HCT116 (cell line): ENCODE results near the gene DVL2. TPM values are rescaled to one million over a fixed set of nuclear protein-coding genes. Genes with fewer than 3 reads are reported as not detected.

ENCODE experiments used
- POLR2AphosphoS5 ChIP-seq: IDR thresholded peaks from 2 replicates; pipeline ENCODE4 v1.6.1; 2011; ENCODE audit warnings: mild to moderate bottlenecking, low read depth, low read length, moderate library complexity
- microRNA counts: library from miRNA; unstranded; fragments of <30 nt; microRNA quantifications from one replicate; lab custom pipeline; 2015
- microRNA-seq: library from miRNA; unstranded; fragments of <30 nt; microRNA quantifications from one replicate; pipeline ENCODE4, GENCODE V29; 2016; ENCODE audit warnings: borderline number of aligned reads
- total RNA-seq: library from RNA; stranded (reverse); gene quantifications from one replicate; pipeline ENCODE4 v1.2.1, GENCODE V29; 2021; ENCODE audit not compliant: unreplicated experiment

The DVL2 gene
- total RNA-seq, 1 experiment from 2014 or later, result 69.7 TPM

GRCh38 chr17:7176107-7176840, 58.0 kb downstream of the DVL2 start (continued):
- no peak for TF ChIP-seq POLR2AphosphoS5

MicroRNA genes within 50 kb of the gene (microRNA counts, 767-probe panel; counts per million panel counts)
- microRNA hsa-miR-324-3p (lab: Ali Mortazavi, UCI), result not detected
- microRNA hsa-miR-324-5p (lab: Ali Mortazavi, UCI), result not detected

Small RNA genes lying within 50 kb of the gene (microRNA-seq; reads per million reads assigned to microRNA genes)
- gene MIR324, result 6,230 reads per million, percentile 93 among the genes with 10 or more reads in this experiment

Other genes with a start within 250 kb of the DVL2 start
- gene ALOX12, start 238.5 kb downstream of the DVL2 start, total RNA-seq, result not detected
- 160 TPM for gene RNASEK, start 221.9 kb downstream of the DVL2 start, total RNA-seq
- 0.57 TPM for gene BCL6B, start 211.5 kb downstream of the DVL2 start, total RNA-seq
- 6.8 TPM for gene SLC16A13, start 198.5 kb downstream of the DVL2 start, total RNA-seq
- not detected for gene SLC16A11, start 190.4 kb downstream of the DVL2 start, total RNA-seq
- gene CLEC10A, start 154.3 kb downstream of the DVL2 start, total RNA-seq, result not detected
- gene ASGR2, start 119.7 kb downstream of the DVL2 start, total RNA-seq, result 0.32 TPM
- gene ASGR1, start 55.1 kb downstream of the DVL2 start, total RNA-seq, result 1.2 TPM
- gene DLG4, start 14.7 kb downstream of the DVL2 start, total RNA-seq, result 15.0 TPM
- gene ACADVL, start 14.6 kb downstream of the DVL2 start, total RNA-seq, result 554 TPM
- gene PHF23, start 4.9 kb upstream of the DVL2 start, total RNA-seq, result 48.5 TPM
- 287 TPM for gene GABARAP, start 7.9 kb upstream of the DVL2 start, total RNA-seq
- 143 TPM for gene CTDNEP1, start 17.2 kb upstream of the DVL2 start, total RNA-seq
- gene ELP5, start 17.7 kb upstream of the DVL2 start, total RNA-seq, result 81.7 TPM
- 286 TPM for gene CLDN7, start 28.0 kb upstream of the DVL2 start, total RNA-seq
- 2.5 TPM for gene SLC2A4, start 47.2 kb upstream of the DVL2 start, total RNA-seq
- 2.3 TPM for gene YBX2, start 60.1 kb upstream of the DVL2 start, total RNA-seq
- 1,139 TPM for gene EIF5A, start 73.1 kb upstream of the DVL2 start, total RNA-seq
- gene GPS2, start 80.8 kb upstream of the DVL2 start, total RNA-seq, result 61.3 TPM
- gene NEURL4, start 94.8 kb upstream of the DVL2 start, total RNA-seq, result 56.9 TPM
- gene ACAP1, start 102.0 kb upstream of the DVL2 start, total RNA-seq, result 8.8 TPM
- gene KCTD11, start 117.6 kb upstream of the DVL2 start, total RNA-seq, result 5.4 TPM
- gene TMEM95, start 120.6 kb upstream of the DVL2 start, total RNA-seq, result not detected
- 16.8 TPM for gene TNK1, start 146.6 kb upstream of the DVL2 start, total RNA-seq
- gene PLSCR3, start 160.0 kb upstream of the DVL2 start, total RNA-seq, result 43.8 TPM
- 110 TPM for gene TMEM256, start 169.6 kb upstream of the DVL2 start, total RNA-seq
- 60.5 TPM for gene NLGN2, start 173.3 kb upstream of the DVL2 start, total RNA-seq
- gene SPEM1, start 185.8 kb upstream of the DVL2 start, total RNA-seq, result 0.32 TPM
- gene SPEM2, start 191.1 kb upstream of the DVL2 start, total RNA-seq, result not detected
- gene SPEM3, start 194.3 kb upstream of the DVL2 start, total RNA-seq, result not detected
- gene TMEM102, start 200.9 kb upstream of the DVL2 start, total RNA-seq, result 16.4 TPM
- 6.1 TPM for gene FGF11, start 205.0 kb upstream of the DVL2 start, total RNA-seq
- 10.4 TPM for gene CHRNB1, start 210.5 kb upstream of the DVL2 start, total RNA-seq
- 17.1 TPM for gene ZBTB4, start 245.1 kb upstream of the DVL2 start, total RNA-seq
- gene SLC35G6, start 246.9 kb upstream of the DVL2 start, total RNA-seq, result not detected
- gene POLR2A, start 249.8 kb upstream of the DVL2 start, total RNA-seq, result 205 TPM